ENCODE measurements around the gene MYH9. TPM values are rescaled to one million over a fixed set of nuclear protein-coding genes. Genes with fewer than 3 reads are reported as not detected.

Gene MYH9
- total and polyA plus RNA-seq, 2 experiments from 2014 or later: 140 to 188 TPM

DNA sequence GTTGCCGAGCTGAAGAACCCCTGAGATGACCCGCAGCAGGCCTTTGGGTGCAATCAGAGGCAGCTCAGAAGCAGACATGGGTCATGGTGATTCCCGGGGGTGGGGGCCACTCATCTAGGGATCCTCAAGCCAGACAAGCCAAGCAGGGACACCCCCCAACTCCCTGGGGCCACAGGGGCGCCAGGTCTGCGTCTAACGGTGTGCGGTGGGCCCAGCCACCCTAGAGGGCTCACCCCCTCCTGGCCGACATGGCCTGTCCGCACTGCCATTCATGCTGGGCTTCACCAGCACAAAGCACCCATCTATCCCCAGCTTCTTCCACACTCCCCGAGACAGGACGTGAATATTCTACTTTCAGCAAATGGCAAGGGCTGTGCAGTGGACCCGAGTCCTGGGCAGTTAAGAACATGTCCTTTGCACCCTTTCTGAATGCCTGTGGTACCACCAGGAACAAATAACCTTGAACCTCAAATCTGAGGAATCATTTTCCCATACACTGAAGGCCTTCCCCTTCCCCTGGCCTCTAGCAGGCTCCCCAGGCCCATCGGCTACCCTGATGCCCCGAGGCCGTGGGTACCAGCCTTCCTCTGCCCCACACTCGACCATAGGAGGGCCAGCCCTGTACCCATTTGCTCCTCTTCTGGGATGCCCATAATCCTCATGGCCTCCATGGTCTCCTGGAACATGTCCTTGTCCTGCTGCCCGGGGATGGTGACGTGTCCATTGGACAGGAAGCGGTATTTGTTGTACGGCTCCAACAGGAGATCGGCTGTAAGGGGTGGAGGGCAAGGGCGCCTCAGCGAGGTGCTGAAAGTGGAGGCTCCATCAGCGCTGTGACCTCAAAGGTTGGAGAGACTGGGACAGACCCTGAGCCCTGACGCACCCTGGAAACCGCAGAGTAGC lies 67.9 kb downstream of the MYH9 start:
- Histone ChIP-seq H2AFZ (no peak overlapping the region), H3K9me3 (ENCODE audit: low read depth) (no peaks in the 10 kb centered on the region), H3K36me3 (replicated peaks; ENCODE audit: insufficient read depth, low read depth) (no peaks in the 10 kb centered on the region), H3K4me2 (no peak overlapping the region), H3K79me2 (peaks cover 10% of the 10 kb centered on the region), H3K27me3 (no peaks in the 10 kb centered on the region), H3K9me2 (replicated peaks; ENCODE audit: insufficient read depth) (no peaks in the 10 kb centered on the region), H4K20me1 (ENCODE audit: insufficient read depth, poor library complexity, severe bottlenecking) (no peaks in the 10 kb centered on the region), H3K27ac (no peak overlapping the region), H3K4me1 (ENCODE audit: insufficient read depth) (peaks cover 7% of the 10 kb centered on the region), H3K4me3 (no peak overlapping the region)
- no peak for DNase-seq (ENCODE audit: low spot score)
- TF ChIP-seq EZH2phosphoT487 (IDR thresholded peaks at IDR 0.05; ENCODE audit: low read depth, severe bottlenecking, unreplicated experiment) (no peak), EZH2 (IDR thresholded peaks at IDR 0.05; ENCODE audit: borderline replicate concordance) (no peak), CTCF (IDR thresholded peaks at IDR 0.05; ENCODE audit: poor library complexity) (no peak)
- 91% methylated on average over 26 of the region's 26 CpGs for WGBS (ENCODE audit: low lambda C conversion rate, missing lambda C conversion rate)

- Histone ChIP-seq H2AFZ (no peak overlapping the region), H3K4me1 (ENCODE audit: insufficient read depth) (no peaks in the 10 kb centered on the region), H4K20me1 (ENCODE audit: insufficient read depth, poor library complexity, severe bottlenecking) (no peaks in the 10 kb centered on the region), H3K4me3 (no peak overlapping the region), H3K9me2 (replicated peaks; ENCODE audit: insufficient read depth) (no peaks in the 10 kb centered on the region), H3K36me3 (replicated peaks; ENCODE audit: insufficient read depth, low read depth) (no peaks in the 10 kb centered on the region), H3K27ac (no peak overlapping the region), H3K79me2 (peaks cover 5% of the 10 kb centered on the region), H3K4me2 (no peak overlapping the region), H3K9me3 (ENCODE audit: low read depth) (no peaks in the 10 kb centered on the region), H3K27me3 (no peaks in the 10 kb centered on the region)
- 95% methylated on average over 12 of the region's 12 CpGs for WGBS (ENCODE audit: low lambda C conversion rate, missing lambda C conversion rate)
- TF ChIP-seq EZH2 (IDR thresholded peaks at IDR 0.05; ENCODE audit: borderline replicate concordance) (no peak), EZH2phosphoT487 (IDR thresholded peaks at IDR 0.05; ENCODE audit: low read depth, severe bottlenecking, unreplicated experiment) (no peak), CTCF (IDR thresholded peaks at IDR 0.05; ENCODE audit: poor library complexity) (no peak)
- no peak for DNase-seq (ENCODE audit: low spot score)
Measured at GRCh38 chr22:36318442-36318841, 69.3 kb downstream of the MYH9 start.

DNA sequence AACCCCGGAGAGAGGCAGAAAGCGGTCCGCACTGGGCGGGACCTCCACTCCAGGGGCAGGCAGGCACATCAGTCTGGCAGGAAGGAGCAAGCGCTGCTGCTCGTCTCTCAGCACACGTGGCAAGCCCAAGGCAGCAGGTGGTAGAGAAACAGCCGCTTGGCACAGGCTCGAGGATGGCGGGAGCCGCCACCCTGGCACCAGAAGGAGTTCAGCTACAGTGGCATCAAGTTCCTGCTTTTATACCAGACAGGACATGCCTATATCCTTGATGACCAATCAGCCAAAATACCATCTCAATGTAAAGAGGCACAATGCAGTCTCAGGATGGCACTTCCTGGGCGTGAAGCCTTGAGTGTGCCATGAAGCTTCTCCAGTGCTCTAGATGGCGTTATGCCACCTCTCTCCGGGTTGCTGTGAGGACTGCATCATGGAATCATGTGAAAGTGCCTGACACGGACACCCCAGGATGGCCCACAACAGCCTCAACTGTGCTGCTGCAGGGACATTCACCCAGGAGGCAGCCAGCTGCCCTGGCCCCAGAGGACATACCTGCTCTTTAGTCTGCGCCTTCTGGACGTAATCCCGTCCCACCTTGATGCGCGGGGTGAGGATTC lies 70.0 kb downstream of the MYH9 start:
- no peaks in the 10 kb centered on the region for H3K79me2 ChIP-seq
- H2AFZ ChIP-seq: no peak overlapping the region
- no peaks in the 10 kb centered on the region for H4K20me1 ChIP-seq (ENCODE audit: insufficient read depth, poor library complexity, severe bottlenecking)
- no peaks in the 10 kb centered on the region for H3K4me1 ChIP-seq (ENCODE audit: insufficient read depth)
- no peak overlapping the region for H3K4me2 ChIP-seq
- whole genome bisulfite sequencing (ENCODE audit: low lambda C conversion rate, missing lambda C conversion rate): 92% methylated on average over 20 of the region's 20 CpGs
- H3K9me2 ChIP-seq (replicated peaks; ENCODE audit: insufficient read depth): no peaks in the 10 kb centered on the region
- TF ChIP-seq EZH2 (IDR thresholded peaks at IDR 0.05; ENCODE audit: borderline replicate concordance): no peak
- TF ChIP-seq EZH2phosphoT487 (IDR thresholded peaks at IDR 0.05; ENCODE audit: low read depth, severe bottlenecking, unreplicated experiment): no peak
- TF ChIP-seq CTCF (IDR thresholded peaks at IDR 0.05; ENCODE audit: poor library complexity): no peak
- H3K27me3 ChIP-seq: no peaks in the 10 kb centered on the region
- no peaks in the 10 kb centered on the region for H3K9me3 ChIP-seq (ENCODE audit: low read depth)
- no peak overlapping the region for H3K4me3 ChIP-seq
- H3K36me3 ChIP-seq (replicated peaks; ENCODE audit: insufficient read depth, low read depth): no peaks in the 10 kb centered on the region
- no peak for DNase-seq (ENCODE audit: low spot score)
- no peak overlapping the region for H3K27ac ChIP-seq

Data from hepatocyte (in vitro differentiated cells).